Lower leg skin (tissue), 4 donors: ENCODE results near the gene WNT7B. TPM values are rescaled to one million over a fixed set of nuclear protein-coding genes. Genes with fewer than 3 reads are reported as not detected.

Experiments used
- DNase-seq, 2 donors: peaks; one replicate each; pipeline ENCODE4 v3.0.0-alpha.2; 2019; ENCODE audit warnings: low spot score in 2 of 2
- H3K4me3 ChIP-seq: fragments of 200-600 bp; sonication (generic); 2 replicates; pipeline ENCODE4 v1.5.1; 2017; ENCODE audit warnings: mild to moderate bottlenecking, low read depth; ENCODE audit not compliant: poor library complexity, severe bottlenecking
- CTCF ChIP-seq, 3 donors: fragments of 450-650 bp; IDR thresholded peaks; one replicate each; pipeline ENCODE4 v1.5.1; 2016; ENCODE audit warnings: antibody characterized with exemption in 3 of 3, mild to moderate bottlenecking in 3 of 3, moderate library complexity in 2 of 3
- POLR2A ChIP-seq, 2 donors: fragments of 450-650 bp; IDR thresholded peaks; one replicate each; pipeline ENCODE4 v1.6.1; 2016 to 2017; ENCODE audit warnings: antibody characterized with exemption in 2 of 2, mild to moderate bottlenecking in 1 of 2, moderate library complexity in 1 of 2
- WGBS, 2 donors: methylation state at CpG; one replicate each; pipeline ENCODE4 v1.1.5; 2018; 5-methylcytosine and 5-hydroxymethylcytosine counted together
- intact Hi-C: fragments of 100-400 bp; cut with DNase I; formaldehyde crosslinking; loops from one replicate; pipeline ENCODE4 v1.15.0; 2023; ENCODE audit warnings: low total_unique reads
- total RNA-seq, 4 donors: library from RNA; depleted of rRNA; stranded (reverse); fragments of >200 nt; gene quantifications; one replicate each; pipeline ENCODE4 v1.1.0, GENCODE V29; 2016

WNT7B gene
- total RNA-seq, 4 donors from 2014 or later, result 26.4 to 39.9 (median 33.9) TPM

DNA sequence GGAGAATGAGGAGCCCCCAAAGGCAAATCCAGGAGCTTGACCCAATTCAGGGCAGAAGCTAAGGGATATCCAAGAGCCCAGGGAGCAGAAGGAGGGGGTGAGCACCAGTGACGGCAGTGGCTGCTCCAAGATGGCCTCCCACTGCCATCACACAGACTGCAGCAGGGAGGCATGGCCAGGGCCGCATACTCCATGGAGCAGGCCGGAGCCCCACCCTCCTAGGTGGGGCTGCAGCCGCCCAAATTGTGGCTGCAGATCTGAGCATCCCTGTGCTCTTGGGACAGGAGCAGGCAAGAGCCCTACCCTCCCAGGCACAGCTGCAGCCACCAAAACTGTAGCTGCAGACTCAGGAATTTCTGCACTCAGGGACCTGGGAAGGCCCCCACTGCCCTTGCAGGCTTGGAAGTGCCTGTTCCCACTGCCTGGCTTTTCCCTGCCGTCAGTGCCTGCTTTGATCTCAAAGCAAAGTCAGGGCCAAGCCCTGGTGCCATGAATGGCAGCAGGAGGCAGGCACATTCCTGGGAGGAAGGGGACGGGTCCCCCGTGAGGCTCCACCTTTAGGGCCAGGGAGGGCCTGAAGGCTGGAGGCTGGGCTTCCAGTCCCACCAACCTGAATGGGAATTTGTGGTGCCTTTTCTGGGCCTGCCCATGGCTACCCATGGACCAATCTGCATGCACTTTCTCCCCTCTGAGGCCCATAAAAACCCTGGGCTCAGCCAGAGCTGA, 10.3 kb upstream of the WNT7B start:
- DNase-seq, result no peak
- no peak overlapping the region for H3K4me3 ChIP-seq
- TF ChIP-seq POLR2A (IDR thresholded peaks at IDR 0.05) (no peak), CTCF (IDR thresholded peaks at IDR 0.05) (no peak)
- intact Hi-C loops, result no loop called here
- WGBS, 2 donors, result 82% methylated on average over 2 of the region's 7 CpGs; no CpG with 5 or more reads in 1 of the 2 donors

- H3K4me3 ChIP-seq, result no peak overlapping the region
- DNase-seq, result no peak
- 86 to 94% methylated on average over 1 of the region's 1 CpG for WGBS, 2 donors
- intact Hi-C loops, result no loop called here
- no peak for TF ChIP-seq CTCF (IDR thresholded peaks at IDR 0.05)
- TF ChIP-seq POLR2A (IDR thresholded peaks at IDR 0.05), result no peak
These were observed 7.5 kb upstream of the WNT7B start for GRCh38 chr22:45984316-45984916.

GRCh38 chr22:45983797-45984196, 6.8 kb upstream of the WNT7B start:
- no peak for DNase-seq
- intact Hi-C loops, result no loop called here
- 83 to 92% methylated on average over 5 of the region's 5 CpGs for WGBS, 2 donors
- no peak overlapping the region for H3K4me3 ChIP-seq
- TF ChIP-seq CTCF (IDR thresholded peaks at IDR 0.05) (no peak), POLR2A (IDR thresholded peaks at IDR 0.05) (no peak)

- intact Hi-C loops, result no loop called here
- no peak for TF ChIP-seq CTCF (IDR thresholded peaks at IDR 0.05)
- TF ChIP-seq POLR2A (IDR thresholded peaks at IDR 0.05), result no peak
- WGBS, 2 donors, result 96 to 97% methylated on average over 4 of the region's 4 CpGs
- no peak for DNase-seq
- H3K4me3 ChIP-seq, result no peak overlapping the region
These were observed 3.8 kb upstream of the WNT7B start for GRCh38 chr22:45980761-45981160.

- intact Hi-C loops, result no loop called here
- 91 to 92% methylated on average over 2 of the region's 2 CpGs for WGBS, 2 donors
- DNase-seq, result no peak
- TF ChIP-seq POLR2A (IDR thresholded peaks at IDR 0.05), result no peak
- H3K4me3 ChIP-seq, result no peak overlapping the region
These were observed 3.3 kb upstream of the WNT7B start for GRCh38 chr22:45980268-45980570.

DNA sequence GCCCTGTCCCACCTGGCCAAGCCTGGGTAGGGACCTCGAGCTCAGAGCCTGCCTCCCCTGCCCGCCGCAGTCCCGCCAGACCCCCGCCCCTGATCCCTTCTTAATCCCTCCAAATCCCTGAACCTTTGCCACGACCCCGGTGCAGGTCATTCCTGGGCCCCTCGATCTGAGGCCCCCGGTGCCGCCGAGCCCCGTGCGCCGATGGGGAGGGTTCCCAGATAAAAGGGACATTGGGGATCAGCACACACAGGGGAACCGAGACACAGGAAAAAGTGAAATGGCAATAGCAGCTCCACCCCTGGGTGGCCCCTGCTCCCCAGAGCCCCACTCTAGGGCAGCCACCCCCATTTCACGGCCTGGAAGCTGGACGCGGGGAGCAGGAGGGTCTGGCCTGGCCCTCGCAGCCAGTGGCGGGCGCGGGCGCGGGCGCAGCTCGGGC, 1.3 kb upstream of the WNT7B start:
- WGBS, 2 donors, result 2 to 6% methylated on average over 20 to 22 of the region's 26 CpGs
- intact Hi-C loops, result no loop called here
- no peak for DNase-seq
- TF ChIP-seq CTCF (IDR thresholded peaks at IDR 0.05) (no peak), POLR2A (IDR thresholded peaks at IDR 0.05) (no peak)
- no peak overlapping the region for H3K4me3 ChIP-seq
